Neural progenitor cell (in vitro differentiated cells): ENCODE measurements around the gene CDX2.

ENCODE experiments used
- EZH2 ChIP-seq: fragments of 200-600 bp; sonication (generic); IDR thresholded peaks from 2 replicates; pipeline ENCODE4 v1.6.1; 2017; ENCODE audit warnings: antibody characterized with exemption, mild to moderate bottlenecking, moderate library complexity
- TF ChIP-seq, protein P1 (sequence below): fragments of 200-600 bp; sonication (generic); IDR thresholded peaks from 2 replicates; pipeline ENCODE4 v1.5.1; 2017; ENCODE audit warnings: antibody characterized with exemption, mild to moderate bottlenecking

DNA sequence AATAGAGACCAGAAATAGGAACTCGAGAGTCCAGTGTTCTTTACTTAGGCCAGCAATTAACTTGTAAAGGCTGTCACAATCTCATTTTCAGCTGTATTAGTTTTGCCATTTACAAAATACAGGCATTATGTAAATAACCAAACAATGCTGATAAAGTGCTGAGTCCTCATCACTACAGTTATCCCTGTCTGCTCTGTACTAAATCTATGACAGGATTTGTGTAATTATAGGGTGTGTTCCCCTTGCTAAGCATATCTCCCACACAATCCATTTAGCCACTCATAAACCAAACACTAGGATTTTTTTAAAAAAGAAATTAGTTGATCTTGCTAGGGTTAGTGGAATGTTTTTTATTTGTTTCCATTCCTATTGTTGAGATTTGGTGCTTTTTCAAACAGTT, 26.1 kb downstream of the CDX2 start:
- TF ChIP-seq, protein P1, sequence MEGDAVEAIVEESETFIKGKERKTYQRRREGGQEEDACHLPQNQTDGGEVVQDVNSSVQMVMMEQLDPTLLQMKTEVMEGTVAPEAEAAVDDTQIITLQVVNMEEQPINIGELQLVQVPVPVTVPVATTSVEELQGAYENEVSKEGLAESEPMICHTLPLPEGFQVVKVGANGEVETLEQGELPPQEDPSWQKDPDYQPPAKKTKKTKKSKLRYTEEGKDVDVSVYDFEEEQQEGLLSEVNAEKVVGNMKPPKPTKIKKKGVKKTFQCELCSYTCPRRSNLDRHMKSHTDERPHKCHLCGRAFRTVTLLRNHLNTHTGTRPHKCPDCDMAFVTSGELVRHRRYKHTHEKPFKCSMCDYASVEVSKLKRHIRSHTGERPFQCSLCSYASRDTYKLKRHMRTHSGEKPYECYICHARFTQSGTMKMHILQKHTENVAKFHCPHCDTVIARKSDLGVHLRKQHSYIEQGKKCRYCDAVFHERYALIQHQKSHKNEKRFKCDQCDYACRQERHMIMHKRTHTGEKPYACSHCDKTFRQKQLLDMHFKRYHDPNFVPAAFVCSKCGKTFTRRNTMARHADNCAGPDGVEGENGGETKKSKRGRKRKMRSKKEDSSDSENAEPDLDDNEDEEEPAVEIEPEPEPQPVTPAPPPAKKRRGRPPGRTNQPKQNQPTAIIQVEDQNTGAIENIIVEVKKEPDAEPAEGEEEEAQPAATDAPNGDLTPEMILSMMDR, result no peak
- no peak for TF ChIP-seq EZH2
